Left ventricle myocardium inferior (tissue), 1 donor: ENCODE data around the gene SPINK5. TPM values are rescaled to one million over a fixed set of nuclear protein-coding genes. Genes with fewer than 3 reads are reported as not detected.

ENCODE experiments used
- DNase-seq: peaks from one replicate; pipeline ENCODE4 v3.0.0-alpha.2; 2020
- H3K27ac ChIP-seq: fragments of 200-600 bp; replicated peaks from 2 replicates; pipeline ENCODE4 v1.8.0; 2021
- H3K27me3 ChIP-seq: fragments of 200-600 bp; 2 replicates; pipeline ENCODE4 v1.8.0; 2021; ENCODE audit warnings: low read depth
- H3K36me3 ChIP-seq: fragments of 200-600 bp; 2 replicates; pipeline ENCODE4 v1.8.0; 2021
- H3K4me1 ChIP-seq: fragments of 200-600 bp; 2 replicates; pipeline ENCODE4 v1.8.0; 2021
- H3K4me3 ChIP-seq: fragments of 200-600 bp; 2 replicates; pipeline ENCODE4 v1.8.0; 2021; ENCODE audit warnings: mild to moderate bottlenecking, moderate library complexity
- H3K9me3 ChIP-seq: fragments of 200-600 bp; replicated peaks from 2 replicates; pipeline ENCODE4 v1.8.0; 2021
- intact Hi-C: fragments of 100-400 bp; cut with micrococcal nuclease; formaldehyde crosslinking; loops from one replicate; pipeline ENCODE4 v1.11.0; 2022
- long read RNA-seq: library from polyadenylated mRNA; unstranded; transcript quantifications from one replicate; pipeline ENCODE4 v2.0.0, GENCODE V29; 2021
- total RNA-seq: library from RNA; stranded (reverse); fragmentation: NEBNext Ultra II Directional; extraction: Animal tissue kit (Norgen Biotek cat#: 25700); gene quantifications from one replicate; pipeline ENCODE4 v1.2.1, GENCODE V29; 2021
- TF ChIP-seq, protein P1 (sequence below): fragments of 200-600 bp; IDR thresholded peaks from 2 replicates; pipeline ENCODE4 v1.8.0; 2021; ENCODE audit warnings: antibody characterized with exemption, mild to moderate bottlenecking, borderline replicate concordance
- donor health status: DM: no; HTN: yes; CAD: no; lungs with severe emphysema.

Gene SPINK5, protein sequence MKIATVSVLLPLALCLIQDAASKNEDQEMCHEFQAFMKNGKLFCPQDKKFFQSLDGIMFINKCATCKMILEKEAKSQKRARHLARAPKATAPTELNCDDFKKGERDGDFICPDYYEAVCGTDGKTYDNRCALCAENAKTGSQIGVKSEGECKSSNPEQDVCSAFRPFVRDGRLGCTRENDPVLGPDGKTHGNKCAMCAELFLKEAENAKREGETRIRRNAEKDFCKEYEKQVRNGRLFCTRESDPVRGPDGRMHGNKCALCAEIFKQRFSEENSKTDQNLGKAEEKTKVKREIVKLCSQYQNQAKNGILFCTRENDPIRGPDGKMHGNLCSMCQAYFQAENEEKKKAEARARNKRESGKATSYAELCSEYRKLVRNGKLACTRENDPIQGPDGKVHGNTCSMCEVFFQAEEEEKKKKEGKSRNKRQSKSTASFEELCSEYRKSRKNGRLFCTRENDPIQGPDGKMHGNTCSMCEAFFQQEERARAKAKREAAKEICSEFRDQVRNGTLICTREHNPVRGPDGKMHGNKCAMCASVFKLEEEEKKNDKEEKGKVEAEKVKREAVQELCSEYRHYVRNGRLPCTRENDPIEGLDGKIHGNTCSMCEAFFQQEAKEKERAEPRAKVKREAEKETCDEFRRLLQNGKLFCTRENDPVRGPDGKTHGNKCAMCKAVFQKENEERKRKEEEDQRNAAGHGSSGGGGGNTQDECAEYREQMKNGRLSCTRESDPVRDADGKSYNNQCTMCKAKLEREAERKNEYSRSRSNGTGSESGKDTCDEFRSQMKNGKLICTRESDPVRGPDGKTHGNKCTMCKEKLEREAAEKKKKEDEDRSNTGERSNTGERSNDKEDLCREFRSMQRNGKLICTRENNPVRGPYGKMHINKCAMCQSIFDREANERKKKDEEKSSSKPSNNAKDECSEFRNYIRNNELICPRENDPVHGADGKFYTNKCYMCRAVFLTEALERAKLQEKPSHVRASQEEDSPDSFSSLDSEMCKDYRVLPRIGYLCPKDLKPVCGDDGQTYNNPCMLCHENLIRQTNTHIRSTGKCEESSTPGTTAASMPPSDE
- 0.47 TPM for total RNA-seq
- long read RNA-seq = 0 reads

DNA sequence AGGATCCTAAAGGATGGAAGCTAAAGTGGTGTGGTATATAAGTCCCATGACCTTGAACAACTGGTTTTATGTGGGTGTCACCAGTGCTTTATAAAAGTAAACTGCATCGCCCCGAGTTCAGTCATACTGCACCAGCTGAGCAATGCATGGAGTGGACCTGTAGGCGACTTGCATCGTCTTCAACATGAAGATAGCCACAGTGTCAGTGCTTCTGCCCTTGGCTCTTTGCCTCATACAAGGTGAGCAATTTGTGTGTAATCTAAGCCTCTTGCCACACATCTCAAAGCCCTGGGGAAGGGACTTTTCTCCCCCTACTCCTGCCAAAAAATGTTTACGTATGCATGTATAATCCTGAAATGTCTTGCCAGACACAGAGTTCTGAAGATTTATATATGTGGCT is at the start of gene SPINK5:
TSS of gene SPINK5 (plus strand) at position 120 of the 400 bp plus-strand sequence. CDS start at position 185, 65 bp downstream.
- Histone ChIP-seq H3K4me3 (no peak within 1 kb of the TSS), H3K27ac (no peak within 1 kb of the TSS), H3K9me3 (no peaks in the 10 kb centered on the region), H3K36me3 (no peaks in the 10 kb centered on the region), H3K27me3 (no peaks in the 10 kb centered on the region), H3K4me1 (peaks cover 5% of the 10 kb centered on the region)
- intact Hi-C loops = no loop called here
- no peak for DNase-seq
- TF ChIP-seq, protein P1, sequence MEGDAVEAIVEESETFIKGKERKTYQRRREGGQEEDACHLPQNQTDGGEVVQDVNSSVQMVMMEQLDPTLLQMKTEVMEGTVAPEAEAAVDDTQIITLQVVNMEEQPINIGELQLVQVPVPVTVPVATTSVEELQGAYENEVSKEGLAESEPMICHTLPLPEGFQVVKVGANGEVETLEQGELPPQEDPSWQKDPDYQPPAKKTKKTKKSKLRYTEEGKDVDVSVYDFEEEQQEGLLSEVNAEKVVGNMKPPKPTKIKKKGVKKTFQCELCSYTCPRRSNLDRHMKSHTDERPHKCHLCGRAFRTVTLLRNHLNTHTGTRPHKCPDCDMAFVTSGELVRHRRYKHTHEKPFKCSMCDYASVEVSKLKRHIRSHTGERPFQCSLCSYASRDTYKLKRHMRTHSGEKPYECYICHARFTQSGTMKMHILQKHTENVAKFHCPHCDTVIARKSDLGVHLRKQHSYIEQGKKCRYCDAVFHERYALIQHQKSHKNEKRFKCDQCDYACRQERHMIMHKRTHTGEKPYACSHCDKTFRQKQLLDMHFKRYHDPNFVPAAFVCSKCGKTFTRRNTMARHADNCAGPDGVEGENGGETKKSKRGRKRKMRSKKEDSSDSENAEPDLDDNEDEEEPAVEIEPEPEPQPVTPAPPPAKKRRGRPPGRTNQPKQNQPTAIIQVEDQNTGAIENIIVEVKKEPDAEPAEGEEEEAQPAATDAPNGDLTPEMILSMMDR = no peak

DNA sequence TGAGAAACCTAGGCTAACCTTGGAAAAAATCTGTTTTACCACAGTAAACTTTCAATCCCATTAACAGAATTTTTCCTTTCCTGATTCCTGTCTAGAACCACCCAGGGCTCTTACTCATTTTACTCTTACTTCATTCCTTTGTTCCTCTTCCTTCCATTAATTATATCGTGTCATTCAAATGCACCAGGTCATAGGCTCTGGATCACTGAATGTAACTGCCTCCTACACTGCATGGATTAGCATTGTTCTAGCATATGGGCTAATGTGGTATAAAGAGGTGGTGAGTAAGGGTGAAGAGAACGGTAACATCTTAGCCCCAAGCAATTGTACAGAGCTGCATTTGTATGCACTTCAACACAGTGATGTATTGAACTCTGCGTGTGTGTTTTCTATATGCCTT is 49.5 kb upstream of the SPINK5 start:
- DNase-seq = no peak

DNA sequence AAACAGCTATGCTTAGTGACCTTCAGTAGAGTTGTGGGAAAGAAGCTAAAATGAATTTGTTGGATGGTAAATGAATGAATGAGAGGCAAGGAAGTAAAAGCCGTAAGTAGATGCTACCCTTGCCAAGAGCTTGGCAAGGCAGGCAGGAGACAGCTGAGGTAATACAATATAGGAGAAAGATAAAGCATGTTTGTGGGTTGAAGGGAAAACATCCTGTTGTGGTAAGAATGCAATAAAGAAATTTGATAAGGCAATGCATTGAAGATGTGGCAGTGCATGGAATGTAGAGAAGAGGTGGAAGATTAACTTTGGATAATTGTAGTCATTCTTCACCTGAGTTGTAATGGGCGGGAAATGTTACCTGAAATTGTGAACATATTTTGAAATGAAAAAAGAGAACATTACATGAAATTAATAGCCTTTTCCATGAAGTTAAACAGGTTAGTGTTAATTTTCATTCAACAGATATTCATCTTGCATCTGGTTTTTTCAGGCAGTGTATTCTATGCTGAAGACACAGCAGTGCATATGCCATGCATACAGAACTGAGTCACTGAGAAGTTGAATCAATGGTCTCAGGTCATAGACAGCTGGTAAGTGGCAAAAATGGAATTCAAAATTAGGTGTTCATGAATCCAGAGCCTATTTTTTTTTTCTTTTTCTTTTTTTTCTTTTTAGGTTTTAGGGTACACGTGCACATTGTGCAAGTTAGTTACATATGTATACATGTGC is 43.4 kb upstream of the SPINK5 start:
- no peaks in the 10 kb centered on the region for H3K4me1 ChIP-seq
- TF ChIP-seq, protein P1 = no peak
- H3K36me3 ChIP-seq = no peaks in the 10 kb centered on the region
- H3K27ac ChIP-seq = no peak overlapping the region
- no peaks in the 10 kb centered on the region for H3K27me3 ChIP-seq
- H3K4me3 ChIP-seq = no peak overlapping the region
- intact Hi-C loops = no loop called here
- H3K9me3 ChIP-seq = peaks cover 2% of the 10 kb centered on the region
- no peak for DNase-seq

More for the DNA sequence above, 49.5 kb upstream of the SPINK5 start:
- Histone ChIP-seq H3K27me3 (no peaks in the 10 kb centered on the region), H3K4me1 (no peaks in the 10 kb centered on the region), H3K4me3 (no peak overlapping the region), H3K9me3 (no peaks in the 10 kb centered on the region), H3K36me3 (no peaks in the 10 kb centered on the region), H3K27ac (no peak overlapping the region)
- intact Hi-C loops = no loop called here
- TF ChIP-seq, protein P1 = no peak

DNA sequence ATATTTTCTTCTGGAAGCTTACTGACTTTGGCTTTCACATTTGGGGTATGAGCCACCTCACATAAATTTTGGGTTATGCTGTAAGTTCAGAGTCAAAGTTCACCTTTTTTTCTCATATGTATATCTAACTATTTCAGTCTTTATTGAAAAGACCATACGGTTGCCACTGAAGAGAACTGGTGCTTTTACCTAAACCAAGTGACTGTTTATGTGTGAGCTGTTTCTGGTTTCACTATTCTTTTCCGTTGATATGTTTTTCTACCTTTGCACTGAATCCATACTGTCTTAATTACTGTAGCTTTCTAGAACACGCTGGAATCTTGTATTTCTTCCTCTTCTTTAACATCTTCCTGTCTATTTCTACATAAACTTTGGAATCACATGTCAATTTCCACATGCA is 36.3 kb upstream of the SPINK5 start:
- Histone ChIP-seq H3K27me3 (no peaks in the 10 kb centered on the region), H3K4me3 (no peak overlapping the region), H3K4me1 (peaks cover 6% of the 10 kb centered on the region), H3K36me3 (no peaks in the 10 kb centered on the region), H3K9me3 (peaks cover 2% of the 10 kb centered on the region), H3K27ac (no peak overlapping the region)
- intact Hi-C loops = no loop called here
- DNase-seq = no peak
- TF ChIP-seq, protein P1 = no peak

DNA sequence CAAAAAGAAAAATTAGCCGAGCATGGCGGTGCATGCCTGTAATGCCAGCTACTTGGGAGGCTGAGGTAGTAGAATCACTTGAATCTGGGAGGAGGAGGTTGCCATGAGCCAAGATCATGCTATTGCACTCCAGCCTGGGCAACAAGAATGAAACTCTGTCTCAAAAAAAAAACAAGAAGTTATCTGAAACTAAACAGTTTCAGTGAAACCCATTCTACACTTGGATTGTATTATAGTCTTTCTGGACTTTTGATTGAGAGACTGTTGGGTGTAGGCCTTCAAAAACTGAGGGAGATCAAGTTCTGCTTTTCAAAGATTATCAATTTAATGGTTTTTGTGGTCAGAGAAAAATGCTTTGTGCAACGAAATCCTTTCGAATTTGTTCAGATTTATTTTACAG is 34.6 kb upstream of the SPINK5 start:
- H3K4me3 ChIP-seq = no peak overlapping the region
- H3K9me3 ChIP-seq = peaks cover 2% of the 10 kb centered on the region
- intact Hi-C loops = no loop called here
- H3K27ac ChIP-seq = no peak overlapping the region
- DNase-seq = no peak
- no peaks in the 10 kb centered on the region for H3K27me3 ChIP-seq
- TF ChIP-seq, protein P1 = no peak
- H3K36me3 ChIP-seq = no peaks in the 10 kb centered on the region
- H3K4me1 ChIP-seq = peaks cover 6% of the 10 kb centered on the region
